HCT116 (cell line): ENCODE data around the gene CTNNA2. TPM values are rescaled to one million over a fixed set of nuclear protein-coding genes. Genes with fewer than 3 reads are reported as not detected.

ENCODE experiments used
- ATAC-seq: fragments of 200-7000 bp; cut with Tn5 transposase; 2 replicates; pipeline ENCODE4 v1.9.1; 2020; ENCODE audit warnings: mild to moderate bottlenecking, moderate library complexity
- BruUV-seq: library from RNA; stranded (reverse); fragments of 400-500 nt; replicated peaks from 2 replicates; lab custom pipeline; 2021; lab: Mats Ljungman, UMichigan
- CTCF ChIA-PET: fragments of 300-600 bp; sonication (Branson Sonifier 250); formaldehyde crosslinking; loops from one replicate; lab custom pipeline; 2021; ENCODE audit warnings: antibody characterized with exemption; lab: Charles Lee
- POLR2A ChIA-PET: fragments of 300-600, 350-600 bp; sonication (Branson Sonifier 250); formaldehyde crosslinking; loops from one replicate; lab custom pipeline; 2021; ENCODE audit warnings: antibody characterized with exemption; lab: Charles Lee
- RAD21 ChIA-PET, 2 experiments: fragments of 300-600 bp; sonication (Branson Sonifier 250); formaldehyde crosslinking; loops; one replicate each; lab custom pipeline; 2023; ENCODE audit warnings: low total read pairs in 2 of 2; ENCODE audit not compliant: uncharacterized antibody in 2 of 2, unreplicated experiment in 2 of 2, low non-redundant PET in 1 of 2; lab: Charles Lee
- DNase-seq: peaks from one replicate; pipeline ENCODE4 v3.0.0-alpha.2; 2010; ENCODE audit warnings: low read depth, low spot score
- H2AFZ ChIP-seq: fragments of 200-600 bp; shearing (Covaris generic), sonication (generic); 2 replicates; pipeline ENCODE4 v1.6.1; 2017; ENCODE audit warnings: low read depth, mixed run types, mixed read lengths, antibody characterized with exemption, low read length; ENCODE audit not compliant: poor library complexity, severe bottlenecking
- H3K27ac ChIP-seq: 2 replicates; pipeline ENCODE4 v1.5.1; 2012; ENCODE audit warnings: low read depth, low read length
- H3K27me3 ChIP-seq: fragments of 200-600 bp; sonication (generic); 2 replicates; pipeline ENCODE4 v1.6.1; 2016; ENCODE audit warnings: mixed run types, low read length, mixed read lengths; ENCODE audit not compliant: insufficient read depth
- H3K36me3 ChIP-seq, 2 experiments: fragments of 200-500 bp in 1 of 2; fragments of 200-600 bp in 1 of 2; sonication (Bioruptor generic) in 1 of 2; sonication (generic) in 1 of 2; 2 replicates each; pipeline versions ENCODE4 v1.5.1 to v1.6.1; 2014 to 2016; ENCODE audit warnings: low read length in 2 of 2, inconsistent platforms in 1 of 2, mixed read lengths in 1 of 2, mixed run types in 1 of 2; ENCODE audit not compliant: insufficient read depth in 2 of 2, control insufficient read depth in 1 of 2
- H3K4me1 ChIP-seq, 2 experiments: fragments of 200-600 bp in 1 of 2; sonication (generic) in 1 of 2; 2 replicates each; pipeline versions ENCODE4 v1.5.1 to v1.6.1; 2012 to 2017; ENCODE audit warnings: low read length in 2 of 2, inconsistent platforms in 1 of 2, mild to moderate bottlenecking in 1 of 2, mixed read lengths in 1 of 2, mixed run types in 1 of 2, moderate library complexity in 1 of 2; ENCODE audit not compliant: insufficient read depth in 2 of 2, control insufficient read depth in 1 of 2
- H3K4me2 ChIP-seq: fragments of 200-600 bp; sonication (generic); 2 replicates; pipeline ENCODE4 v1.6.1; 2017; ENCODE audit warnings: mixed run types, low read length, mixed read lengths
- H3K4me3 ChIP-seq, 2 experiments: fragments of 200-600 bp in 1 of 2; sonication (generic) in 1 of 2; replicated peaks in 1 of 2; 2 replicates each; pipeline ENCODE4 v1.5.1; 2011 to 2016; ENCODE audit warnings: low read length in 2 of 2, control low read depth in 1 of 2, low read depth in 1 of 2, mild to moderate bottlenecking in 1 of 2, mixed read lengths in 1 of 2, mixed run types in 1 of 2
- H3K79me2 ChIP-seq: fragments of 200-600 bp; sonication (generic); 2 replicates; pipeline ENCODE4 v1.6.1; 2017; ENCODE audit warnings: mild to moderate bottlenecking, mixed run types, low read length, moderate library complexity, mixed read lengths; ENCODE audit not compliant: insufficient read depth
- H3K9ac ChIP-seq: fragments of 200-600 bp; sonication (generic); 2 replicates; pipeline ENCODE4 v1.6.1; 2016; ENCODE audit warnings: low read length, mixed read lengths
- H3K9me2 ChIP-seq: fragments of 200-600 bp; sonication (generic), shearing (Covaris generic); 2 replicates; pipeline ENCODE4 v1.6.1; 2017; ENCODE audit warnings: mixed run types, mild to moderate bottlenecking, moderate library complexity; ENCODE audit not compliant: insufficient read depth
- H3K9me3 ChIP-seq, 2 experiments: fragments of 200-500 bp in 1 of 2; fragments of 200-600 bp in 1 of 2; sonication (Bioruptor generic) in 1 of 2; sonication (generic) in 1 of 2; 2 replicates each; pipeline ENCODE4 v1.6.1; 2014 to 2017; ENCODE audit warnings: low read length in 2 of 2, mixed read lengths in 2 of 2, inconsistent platforms in 1 of 2, low read depth in 1 of 2, mild to moderate bottlenecking in 1 of 2, mixed run types in 1 of 2, moderate library complexity in 1 of 2; ENCODE audit not compliant: control insufficient read depth in 1 of 2, insufficient read depth in 1 of 2
- H4K20me1 ChIP-seq: fragments of 200-600 bp; sonication (generic), shearing (Covaris generic); 2 replicates; pipeline ENCODE4 v1.6.1; 2017; ENCODE audit warnings: mixed run types, mild to moderate bottlenecking, moderate library complexity; ENCODE audit not compliant: insufficient read depth
- EZH2phosphoT487 ChIP-seq: fragments of 200-600 bp; IDR thresholded peaks from 2 replicates; pipeline ENCODE4 v1.6.1; 2018; ENCODE audit warnings: antibody characterized with exemption, borderline replicate concordance
- POLR2AphosphoS5 ChIP-seq: IDR thresholded peaks from 2 replicates; pipeline ENCODE4 v1.6.1; 2011; ENCODE audit warnings: mild to moderate bottlenecking, low read depth, low read length, moderate library complexity
- SIN3A ChIP-seq: IDR thresholded peaks from 2 replicates; pipeline ENCODE4 v1.6.1; 2012; ENCODE audit warnings: low read depth
- SP1 ChIP-seq: IDR thresholded peaks from 2 replicates; pipeline ENCODE4 v1.6.1; 2012; ENCODE audit warnings: low read depth
- SRF ChIP-seq: IDR thresholded peaks from 2 replicates; pipeline ENCODE4 v1.6.1; 2012; ENCODE audit warnings: low read depth
- ZFX ChIP-seq: fragments of 450-650 bp; IDR thresholded peaks from 2 replicates; pipeline ENCODE4 v1.6.1; 2017
- ZNF274 ChIP-seq: fragments of 200-500 bp; sonication (Bioruptor generic); IDR thresholded peaks from 2 replicates; pipeline ENCODE4 v1.6.1; 2014; ENCODE audit warnings: mild to moderate bottlenecking, low read depth, low read length, inconsistent platforms
- intact Hi-C: fragments of 100-400 bp; cut with micrococcal nuclease; formaldehyde crosslinking; loops from 2 replicates; pipeline ENCODE4 v1.10.0; 2022
- total RNA-seq: library from RNA; stranded (reverse); gene quantifications from one replicate; pipeline ENCODE4 v1.2.1, GENCODE V29; 2021; ENCODE audit not compliant: unreplicated experiment
- TF ChIP-seq, protein P1 (sequence below): IDR thresholded peaks from 2 replicates; pipeline ENCODE4 v1.6.1; 2012

Gene CTNNA2
- total RNA-seq, 1 experiment from 2014 or later = not detected

DNA sequence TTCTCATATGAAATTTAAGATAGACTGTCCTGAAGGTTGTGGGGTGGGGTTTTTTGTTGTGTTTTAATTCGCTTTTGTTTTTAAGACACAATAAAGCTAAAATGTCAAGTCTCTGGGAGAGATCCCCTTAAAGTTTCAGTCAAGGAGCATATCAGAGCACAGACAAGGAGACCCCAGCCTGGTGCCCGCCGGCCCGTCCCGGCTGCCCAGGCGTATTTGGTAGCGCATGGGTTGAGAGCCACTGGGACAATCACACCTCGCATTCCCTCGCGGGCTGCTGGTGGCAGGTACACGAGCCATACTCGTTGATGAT lies 789.1 kb downstream of the CTNNA2 start:
- H3K27me3 ChIP-seq = no peaks in the 10 kb centered on the region
- no peaks in the 10 kb centered on the region for H3K36me3 ChIP-seq
- no peak overlapping the region for H2AFZ ChIP-seq
- ChIA-PET POLR2A (no interaction called here), RAD21 (no interaction called here), CTCF (no interaction called here)
- DNase-seq (no peak), ATAC-seq (no peak)
- TF ChIP-seq ZNF274 = no peak
- no peak for TF ChIP-seq SP1
- TF ChIP-seq, protein P1, sequence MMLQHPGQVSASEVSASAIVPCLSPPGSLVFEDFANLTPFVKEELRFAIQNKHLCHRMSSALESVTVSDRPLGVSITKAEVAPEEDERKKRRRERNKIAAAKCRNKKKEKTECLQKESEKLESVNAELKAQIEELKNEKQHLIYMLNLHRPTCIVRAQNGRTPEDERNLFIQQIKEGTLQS = no peak
- H4K20me1 ChIP-seq = no peaks in the 10 kb centered on the region
- no peaks in the 10 kb centered on the region for H3K9me2 ChIP-seq
- peaks cover 5 to 8% of the 10 kb centered on the region in 2 experiments; a peak in 2 of 4 replicates for H3K9me3 ChIP-seq
- H3K4me1 ChIP-seq = no peaks in the 10 kb centered on the region
- no TSS peak for BruUV-seq
- no peaks in the 10 kb centered on the region for H3K79me2 ChIP-seq
- H3K9ac ChIP-seq = no peak overlapping the region
- no peak overlapping the region for H3K4me2 ChIP-seq
- no peak overlapping the region for H3K27ac ChIP-seq
- intact Hi-C loops = no loop called here
- no peak overlapping the region for H3K4me3 ChIP-seq

DNA sequence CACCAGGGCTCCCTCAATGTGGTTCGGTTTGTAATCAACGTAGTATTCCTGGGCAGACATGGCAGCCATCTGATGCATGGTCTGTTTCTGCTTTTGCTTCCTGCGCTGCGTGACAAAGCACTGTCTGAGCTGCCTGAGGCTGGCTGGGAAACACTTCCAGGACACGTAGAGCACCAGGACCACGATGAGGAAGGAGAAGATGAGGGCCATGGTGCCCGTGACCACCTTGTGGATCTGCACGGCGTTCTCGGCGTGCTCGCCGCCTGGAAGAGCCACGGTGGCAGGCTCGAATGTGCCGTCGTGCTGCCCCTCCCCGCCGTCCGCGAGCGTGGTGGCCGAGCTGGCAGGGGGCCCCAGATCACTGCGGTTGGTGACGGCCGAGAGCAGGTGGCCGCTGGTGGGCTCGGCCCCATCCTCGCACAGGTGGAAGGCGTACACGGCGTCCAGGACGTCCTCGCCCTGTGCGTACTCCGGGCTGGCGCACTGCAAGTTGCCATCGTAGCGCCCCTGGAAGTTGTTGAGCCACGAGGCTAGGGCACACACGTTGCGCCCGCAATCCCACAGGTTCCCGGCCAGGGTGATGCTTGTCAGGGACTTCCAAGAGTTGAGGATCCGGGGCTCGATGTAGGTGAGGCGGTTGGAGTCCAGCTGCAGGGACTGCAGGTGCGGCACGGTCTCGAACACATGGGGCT lies 789.6 kb downstream of the CTNNA2 start:
- H3K36me3 ChIP-seq = no peaks in the 10 kb centered on the region
- POLR2A ChIA-PET = no interaction called here
- no peaks in the 10 kb centered on the region for H3K9me2 ChIP-seq
- peaks cover 2 to 8% of the 10 kb centered on the region in 2 experiments; a peak in 2 of 4 replicates for H3K9me3 ChIP-seq
- H3K27ac ChIP-seq = no peak overlapping the region
- no peak overlapping the region for H3K9ac ChIP-seq
- no peak for ATAC-seq
- no peak overlapping the region for H2AFZ ChIP-seq
- no TSS peak for BruUV-seq
- no peaks in the 10 kb centered on the region for H3K4me1 ChIP-seq
- no peak overlapping the region for H3K4me3 ChIP-seq
- H3K27me3 ChIP-seq = no peaks in the 10 kb centered on the region
- no peak overlapping the region for H3K4me2 ChIP-seq
- CTCF ChIA-PET = no interaction called here
- intact Hi-C loops = no loop called here
- TF ChIP-seq POLR2AphosphoS5 (no peak), SRF (no peak), ZFX (no peak), EZH2phosphoT487 (no peak), SIN3A (no peak)
- TF ChIP-seq, all 23 proteins: peak for 0
- DNase-seq = no peak
- RAD21 ChIA-PET = no interaction called here
- Histone ChIP-seq H3K79me2 (no peaks in the 10 kb centered on the region), H4K20me1 (no peaks in the 10 kb centered on the region)
